SK-N-SH (cell line): ENCODE results near the gene SPAG4. TPM values are rescaled to one million over a fixed set of nuclear protein-coding genes. Genes with fewer than 3 reads are reported as not detected.

Source experiments
- CTCF ChIA-PET: fragments of 300-600, 350-600 bp; formaldehyde crosslinking; extraction: SDS; loops from one replicate; lab custom pipeline; 2021; lab: Yijun Ruan, JAX
- POLR2A ChIA-PET: fragments of 350-600 bp; sonication (Branson Sonifier 250); formaldehyde crosslinking; extraction: SDS; loops from one replicate; lab custom pipeline; 2020; ENCODE audit warnings: antibody characterized with exemption, inconsistent platforms; lab: Yijun Ruan, JAX
- DNase-seq: peaks from one replicate; pipeline ENCODE4 v3.0.0; 2012
- H2AFZ ChIP-seq: fragments of 200-600 bp; sonication (generic); 2 replicates; pipeline ENCODE4 v1.8.1; 2016; ENCODE audit warnings: antibody characterized with exemption, mild to moderate bottlenecking, low read depth
- H3F3A ChIP-seq: fragments of 200-600 bp; sonication (generic); replicated peaks from 2 replicates; pipeline ENCODE3; 2016; ENCODE audit warnings: antibody characterized with exemption, mild to moderate bottlenecking; ENCODE audit not compliant: insufficient read depth
- H3K27ac ChIP-seq, 2 experiments: fragments of 200-500 bp in 1 of 2; fragments of 200-600 bp in 1 of 2; sonication (Bioruptor generic) in 1 of 2; sonication (generic), shearing (Covaris generic) in 1 of 2; 2 replicates each; pipeline versions ENCODE4 v1.5.1 to v1.6.1; 2014 to 2016; ENCODE audit warnings: low read depth in 2 of 2, inconsistent platforms in 1 of 2, low read length in 1 of 2, mild to moderate bottlenecking in 1 of 2, mixed read lengths in 1 of 2
- H3K27me3 ChIP-seq: fragments of 200-600 bp; sonication (generic), shearing (Covaris generic); 2 replicates; pipeline ENCODE4 v1.6.1; 2016; ENCODE audit warnings: mixed run types; ENCODE audit not compliant: insufficient read depth
- H3K36me3 ChIP-seq, 2 experiments: fragments of 200-500 bp in 1 of 2; fragments of 200-600 bp in 1 of 2; sonication (Bioruptor generic) in 1 of 2; sonication (generic) in 1 of 2; replicated peaks in 1 of 2; 2 replicates each; pipeline versions ENCODE3 to v1.5.1; 2014 to 2016; ENCODE audit warnings: low read length in 1 of 2, mild to moderate bottlenecking in 1 of 2; ENCODE audit not compliant: insufficient read depth in 2 of 2, control insufficient read depth in 1 of 2
- H3K4me1 ChIP-seq, 2 experiments: fragments of 200-500 bp in 1 of 2; fragments of 200-600 bp in 1 of 2; sonication (Bioruptor generic) in 1 of 2; sonication (generic), shearing (Covaris generic) in 1 of 2; 2 replicates each; pipeline versions ENCODE4 v1.5.1 to v1.6.1; 2014 to 2016; ENCODE audit warnings: low read depth in 1 of 2, low read length in 1 of 2, mixed run types in 1 of 2; ENCODE audit not compliant: insufficient read depth in 2 of 2, control insufficient read depth in 1 of 2
- H3K4me2 ChIP-seq: fragments of 200-600 bp; sonication (generic), shearing (Covaris generic); 2 replicates; pipeline ENCODE4 v1.6.1; 2017; ENCODE audit warnings: mixed run types
- H3K4me3 ChIP-seq, 2 experiments: fragments of 200-500 bp in 1 of 2; fragments of 200-600 bp in 1 of 2; sonication (Bioruptor generic) in 1 of 2; sonication (generic), shearing (Covaris generic) in 1 of 2; 2 replicates each; pipeline versions ENCODE4 v1.5.1 to v1.8.1; 2014 to 2016; ENCODE audit warnings: low read depth in 2 of 2, inconsistent platforms in 1 of 2, low read length in 1 of 2, mild to moderate bottlenecking in 1 of 2, mixed read lengths in 1 of 2, moderate library complexity in 1 of 2
- H3K79me2 ChIP-seq: fragments of 200-600 bp; sonication (generic); 2 replicates; pipeline ENCODE4 v1.8.1; 2017; ENCODE audit warnings: mild to moderate bottlenecking; ENCODE audit not compliant: insufficient read depth
- H3K9ac ChIP-seq: fragments of 200-600 bp; sonication (generic); 2 replicates; pipeline ENCODE4 v1.6.1; 2017; ENCODE audit warnings: mixed run types
- H3K9me2 ChIP-seq: fragments of 200-600 bp; sonication (generic); 2 replicates; pipeline ENCODE4 v1.6.1; 2017; ENCODE audit warnings: mixed run types
- H3K9me3 ChIP-seq: fragments of 200-600 bp; sonication (generic); 2 replicates; pipeline ENCODE4 v1.6.1; 2017; ENCODE audit warnings: mixed run types, mild to moderate bottlenecking, moderate library complexity
- H4K20me1 ChIP-seq: fragments of 200-600 bp; sonication (generic); 2 replicates; pipeline ENCODE4 v1.6.1; 2017; ENCODE audit warnings: mild to moderate bottlenecking, mixed run types; ENCODE audit not compliant: insufficient read depth
- EP300 ChIP-seq, 2 experiments: IDR thresholded peaks; 2 replicates each; pipeline versions ENCODE4 v1.4.0 to v1.6.1; 2012; ENCODE audit warnings: borderline replicate concordance in 1 of 2, low read depth in 1 of 2, low read length in 1 of 2
- EZH2phosphoT487 ChIP-seq: fragments of 200-600 bp; sonication (generic); IDR thresholded peaks from 2 replicates; pipeline ENCODE4 v1.6.1; 2017; ENCODE audit warnings: low read depth, mixed run types, mild to moderate bottlenecking, antibody characterized with exemption, moderate library complexity, borderline replicate concordance
- GABPA ChIP-seq: IDR thresholded peaks from 2 replicates; pipeline ENCODE4 v1.4.0; 2012; ENCODE audit warnings: low read depth, mild to moderate bottlenecking
- GATA2 ChIP-seq: sonication (generic); formaldehyde crosslinking; IDR thresholded peaks from 2 replicates; pipeline ENCODE4 v1.5.0; 2020; ENCODE audit warnings: mild to moderate bottlenecking, missing genetic modification reagents
- MXI1 ChIP-seq: IDR thresholded peaks from 2 replicates; pipeline ENCODE4 v1.6.1; 2012; ENCODE audit warnings: mild to moderate bottlenecking, low read depth, low read length, improper control_type of control experiment
- RXRA ChIP-seq: IDR thresholded peaks from 2 replicates; pipeline ENCODE4 v1.4.0; 2012; ENCODE audit warnings: low read depth, mild to moderate bottlenecking, borderline replicate concordance
- TAF1 ChIP-seq: IDR thresholded peaks from 2 replicates; pipeline ENCODE4 v1.6.1; 2012; ENCODE audit warnings: low read depth, mild to moderate bottlenecking, low read length, moderate library complexity, borderline replicate concordance
- TCF12 ChIP-seq: IDR thresholded peaks from 2 replicates; pipeline ENCODE4 v1.4.0; 2012
- YY1 ChIP-seq: IDR thresholded peaks from 2 replicates; pipeline ENCODE4 v1.4.0; 2012; ENCODE audit warnings: low read depth, mild to moderate bottlenecking
- WGBS: methylation state at CpG from one replicate; pipeline ENCODE4 v1.1.6; 2017; ENCODE audit warnings: low lambda C conversion rate; 5-methylcytosine and 5-hydroxymethylcytosine counted together
- polyA plus RNA-seq, 3 experiments: library from polyadenylated mRNA; depleted of rRNA; stranded (reverse); fragments of >200 nt; gene quantifications; 2 replicates each; pipeline ENCODE4 v1.2.3, GENCODE V29; 2012
- TF ChIP-seq, protein P1 (sequence below): IDR thresholded peaks from 2 replicates; pipeline ENCODE4 v1.6.1; 2012; ENCODE audit warnings: mild to moderate bottlenecking, low read depth, low read length, moderate library complexity
- TF ChIP-seq, protein P2 (sequence below): fragments of 150-350 bp; IDR thresholded peaks from 2 replicates; pipeline ENCODE4 v1.6.1; 2016; ENCODE audit warnings: mild to moderate bottlenecking, low read depth, low read length

Gene SPAG4
- polyA plus RNA-seq, 1 of the 3 experiments (the other 2 are of a cell fraction): 6.9 TPM

DNA sequence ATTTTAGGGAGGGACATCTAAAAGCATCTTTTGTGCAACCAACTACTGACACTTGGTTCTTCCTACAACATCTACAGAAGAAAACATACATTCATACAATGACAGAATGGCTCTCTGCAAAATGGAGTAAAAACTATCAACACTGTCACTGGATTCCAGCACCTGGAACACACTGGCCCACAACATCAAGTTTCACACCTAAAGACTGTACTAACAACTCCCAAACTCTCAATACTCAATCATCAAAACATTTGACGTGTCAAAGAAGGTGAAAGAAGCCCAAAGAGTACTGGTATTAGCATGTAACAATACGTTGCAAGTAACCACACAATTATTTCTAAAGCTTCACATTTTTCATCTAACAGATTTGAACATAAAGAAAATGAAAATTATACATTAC lies 46.9 kb downstream of the SPAG4 start:
- TF ChIP-seq TAF1 (no peak), GABPA (no peak), TCF12 (no peak), RXRA (no peak), EZH2phosphoT487 (no peak), MXI1 (no peak), GATA2 (CRISPR knock-in tag) (no peak), EP300 (IDR thresholded peaks at IDR 0.05; ENCODE audit: borderline replicate concordance in 1 of 2, low read depth in 1 of 2, low read length in 1 of 2) (no peak), YY1 (no peak)
- TF ChIP-seq, protein P1, sequence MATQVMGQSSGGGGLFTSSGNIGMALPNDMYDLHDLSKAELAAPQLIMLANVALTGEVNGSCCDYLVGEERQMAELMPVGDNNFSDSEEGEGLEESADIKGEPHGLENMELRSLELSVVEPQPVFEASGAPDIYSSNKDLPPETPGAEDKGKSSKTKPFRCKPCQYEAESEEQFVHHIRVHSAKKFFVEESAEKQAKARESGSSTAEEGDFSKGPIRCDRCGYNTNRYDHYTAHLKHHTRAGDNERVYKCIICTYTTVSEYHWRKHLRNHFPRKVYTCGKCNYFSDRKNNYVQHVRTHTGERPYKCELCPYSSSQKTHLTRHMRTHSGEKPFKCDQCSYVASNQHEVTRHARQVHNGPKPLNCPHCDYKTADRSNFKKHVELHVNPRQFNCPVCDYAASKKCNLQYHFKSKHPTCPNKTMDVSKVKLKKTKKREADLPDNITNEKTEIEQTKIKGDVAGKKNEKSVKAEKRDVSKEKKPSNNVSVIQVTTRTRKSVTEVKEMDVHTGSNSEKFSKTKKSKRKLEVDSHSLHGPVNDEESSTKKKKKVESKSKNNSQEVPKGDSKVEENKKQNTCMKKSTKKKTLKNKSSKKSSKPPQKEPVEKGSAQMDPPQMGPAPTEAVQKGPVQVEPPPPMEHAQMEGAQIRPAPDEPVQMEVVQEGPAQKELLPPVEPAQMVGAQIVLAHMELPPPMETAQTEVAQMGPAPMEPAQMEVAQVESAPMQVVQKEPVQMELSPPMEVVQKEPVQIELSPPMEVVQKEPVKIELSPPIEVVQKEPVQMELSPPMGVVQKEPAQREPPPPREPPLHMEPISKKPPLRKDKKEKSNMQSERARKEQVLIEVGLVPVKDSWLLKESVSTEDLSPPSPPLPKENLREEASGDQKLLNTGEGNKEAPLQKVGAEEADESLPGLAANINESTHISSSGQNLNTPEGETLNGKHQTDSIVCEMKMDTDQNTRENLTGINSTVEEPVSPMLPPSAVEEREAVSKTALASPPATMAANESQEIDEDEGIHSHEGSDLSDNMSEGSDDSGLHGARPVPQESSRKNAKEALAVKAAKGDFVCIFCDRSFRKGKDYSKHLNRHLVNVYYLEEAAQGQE: no peak
- TF ChIP-seq, protein P2, sequence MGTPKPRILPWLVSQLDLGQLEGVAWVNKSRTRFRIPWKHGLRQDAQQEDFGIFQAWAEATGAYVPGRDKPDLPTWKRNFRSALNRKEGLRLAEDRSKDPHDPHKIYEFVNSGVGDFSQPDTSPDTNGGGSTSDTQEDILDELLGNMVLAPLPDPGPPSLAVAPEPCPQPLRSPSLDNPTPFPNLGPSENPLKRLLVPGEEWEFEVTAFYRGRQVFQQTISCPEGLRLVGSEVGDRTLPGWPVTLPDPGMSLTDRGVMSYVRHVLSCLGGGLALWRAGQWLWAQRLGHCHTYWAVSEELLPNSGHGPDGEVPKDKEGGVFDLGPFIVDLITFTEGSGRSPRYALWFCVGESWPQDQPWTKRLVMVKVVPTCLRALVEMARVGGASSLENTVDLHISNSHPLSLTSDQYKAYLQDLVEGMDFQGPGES: no peak
- Histone ChIP-seq H3K9ac (peak overlapping the region; percentile 98; the same call in 1 of the 2 replicates), H3F3A (peaks cover 26% of the 10 kb centered on the region), H3K36me3 (peaks cover 0 to under 1% of the 10 kb centered on the region in 2 experiments), H4K20me1 (peaks cover 65% of the 10 kb centered on the region), H2AFZ (no peak overlapping the region), H3K79me2 (peaks cover 73% of the 10 kb centered on the region), H3K27ac (0 out of 4 replicates have a peak overlapping the region, but pooled peaks of 1 of the 2 experiments have one; percentile 3), H3K27me3 (no peaks in the 10 kb centered on the region), H3K9me3 (no peaks in the 10 kb centered on the region), H3K4me3 (peak overlapping the region; percentile 78 to 83), H3K4me1 (peaks cover 10 to 13% of the 10 kb centered on the region in 2 experiments; a peak in 2 of 4 replicates), H3K4me2 (peak overlapping the region; percentile 97), H3K9me2 (no peaks in the 10 kb centered on the region)
- WGBS: 17% methylated on average over 2 of the region's 2 CpGs
- no peak for DNase-seq
- ChIA-PET POLR2A (no interaction called here), CTCF (interaction anchor here (0.7 to 2.9 kb wide), 4 partner anchors 43 to 330 kb away, joined by 3 to 16 read pairs (median 9); no protein-coding TSS in a partner anchor)
